AG04450 (cell line): ENCODE data around the gene GNS. TPM values are rescaled to one million over a fixed set of nuclear protein-coding genes. Genes with fewer than 3 reads are reported as not detected.

Experiments
- CTCF ChIA-PET: fragments of 300-600, 350-600 bp; formaldehyde crosslinking; extraction: SDS; loops from one replicate; lab custom pipeline; 2022; ENCODE audit warnings: antibody characterized with exemption, inconsistent platforms; lab: Charles Lee
- POLR2A ChIA-PET: fragments of 350-600 bp; formaldehyde crosslinking; extraction: SDS; loops from one replicate; lab custom pipeline; 2021; ENCODE audit warnings: antibody characterized with exemption, inconsistent platforms; lab: Yijun Ruan, JAX
- DNase-seq: peaks from one replicate; pipeline ENCODE4 v3.0.0-alpha.2; 2011; ENCODE audit warnings: low read depth, low spot score
- H3K27ac ChIP-seq: one replicate; pipeline ENCODE4 v1.5.1; 2012; ENCODE audit warnings: low read depth, low read length, control low read depth
- H3K27me3 ChIP-seq: one replicate; pipeline ENCODE4 v1.6.0; 2012; ENCODE audit warnings: low read length; ENCODE audit not compliant: control insufficient read depth, insufficient read depth
- H3K4me3 ChIP-seq: 2 replicates; pipeline ENCODE4 v1.5.1; 2011; ENCODE audit warnings: mild to moderate bottlenecking, low read depth, low read length, control low read depth
- H3K9me3 ChIP-seq: 2 replicates; pipeline ENCODE4 v1.5.1; 2012; ENCODE audit warnings: low read length; ENCODE audit not compliant: control insufficient read depth, insufficient read depth
- polyA plus RNA-seq: library from polyadenylated mRNA; depleted of rRNA; stranded (reverse); fragments of >200 nt; gene quantifications from 2 replicates; pipeline ENCODE4 v1.2.3, GENCODE V29; 2011
- TF ChIP-seq, protein P1 (sequence below): IDR thresholded peaks from 2 replicates; pipeline ENCODE4 v1.5.1; 2011; ENCODE audit warnings: low read depth, low read length, control low read depth, inconsistent platforms

GNS gene
- polyA plus RNA-seq, 1 experiment = 212 TPM

DNA sequence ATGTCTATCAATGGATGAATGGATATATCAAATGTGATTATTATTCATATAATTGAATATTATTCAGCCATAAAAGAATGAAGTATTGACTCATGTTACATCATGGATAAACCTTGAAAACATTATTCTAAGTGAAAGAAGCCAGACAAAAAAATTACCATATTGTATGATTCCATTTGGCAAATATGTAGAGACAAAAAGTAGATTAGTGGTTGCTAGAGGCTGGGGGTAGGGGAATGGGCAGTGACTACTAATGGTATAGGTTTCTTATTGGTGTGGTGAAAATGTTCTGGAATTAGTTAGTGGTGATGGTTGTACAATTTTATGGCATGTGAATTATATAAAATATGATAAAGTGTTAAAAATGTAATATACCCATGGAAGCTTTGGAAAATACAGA, 31.8 kb upstream of the GNS start:
- DNase-seq = no peak
- ChIA-PET CTCF (interaction anchor here (1.6 to 1.7 kb wide), 2 partner anchors 11 to 316 kb away, joined by 5 read pairs; no protein-coding TSS in a partner anchor), POLR2A (no interaction called here)
- peaks cover 11% of the 10 kb centered on the region for H3K27me3 ChIP-seq
- H3K27ac ChIP-seq = no peak overlapping the region
- no peaks in the 10 kb centered on the region for H3K9me3 ChIP-seq
- TF ChIP-seq, protein P1, sequence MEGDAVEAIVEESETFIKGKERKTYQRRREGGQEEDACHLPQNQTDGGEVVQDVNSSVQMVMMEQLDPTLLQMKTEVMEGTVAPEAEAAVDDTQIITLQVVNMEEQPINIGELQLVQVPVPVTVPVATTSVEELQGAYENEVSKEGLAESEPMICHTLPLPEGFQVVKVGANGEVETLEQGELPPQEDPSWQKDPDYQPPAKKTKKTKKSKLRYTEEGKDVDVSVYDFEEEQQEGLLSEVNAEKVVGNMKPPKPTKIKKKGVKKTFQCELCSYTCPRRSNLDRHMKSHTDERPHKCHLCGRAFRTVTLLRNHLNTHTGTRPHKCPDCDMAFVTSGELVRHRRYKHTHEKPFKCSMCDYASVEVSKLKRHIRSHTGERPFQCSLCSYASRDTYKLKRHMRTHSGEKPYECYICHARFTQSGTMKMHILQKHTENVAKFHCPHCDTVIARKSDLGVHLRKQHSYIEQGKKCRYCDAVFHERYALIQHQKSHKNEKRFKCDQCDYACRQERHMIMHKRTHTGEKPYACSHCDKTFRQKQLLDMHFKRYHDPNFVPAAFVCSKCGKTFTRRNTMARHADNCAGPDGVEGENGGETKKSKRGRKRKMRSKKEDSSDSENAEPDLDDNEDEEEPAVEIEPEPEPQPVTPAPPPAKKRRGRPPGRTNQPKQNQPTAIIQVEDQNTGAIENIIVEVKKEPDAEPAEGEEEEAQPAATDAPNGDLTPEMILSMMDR = no peak
- H3K4me3 ChIP-seq = no peak overlapping the region

DNA sequence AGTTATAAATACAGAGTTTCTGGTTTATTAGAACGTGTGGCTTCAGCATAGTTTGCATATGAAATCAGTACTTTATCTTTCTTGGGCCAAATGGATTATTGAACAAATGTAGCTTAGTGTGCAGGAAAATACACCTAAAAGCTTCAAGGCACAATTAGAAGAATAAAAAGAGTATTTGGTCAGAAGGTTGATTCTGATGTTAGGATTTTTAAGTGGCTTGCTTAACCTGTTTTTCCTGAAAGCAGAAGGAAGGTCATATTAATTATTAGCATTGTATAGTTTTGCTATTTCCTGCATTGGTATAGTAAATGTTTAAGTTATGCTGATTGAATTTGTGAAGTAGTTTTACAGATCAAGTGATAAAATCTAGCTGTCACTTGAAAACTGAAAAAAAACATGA, 31.0 kb upstream of the GNS start:
- H3K27ac ChIP-seq = no peak overlapping the region
- peaks cover 11% of the 10 kb centered on the region for H3K27me3 ChIP-seq
- ChIA-PET POLR2A (no interaction called here), CTCF (interaction anchor here (1.6 to 1.7 kb wide), 2 partner anchors 12 to 316 kb away, joined by 5 read pairs; no protein-coding TSS in a partner anchor)
- no peak overlapping the region for H3K4me3 ChIP-seq
- H3K9me3 ChIP-seq = no peaks in the 10 kb centered on the region
- TF ChIP-seq, protein P1 = no peak
- DNase-seq = no peak

DNA sequence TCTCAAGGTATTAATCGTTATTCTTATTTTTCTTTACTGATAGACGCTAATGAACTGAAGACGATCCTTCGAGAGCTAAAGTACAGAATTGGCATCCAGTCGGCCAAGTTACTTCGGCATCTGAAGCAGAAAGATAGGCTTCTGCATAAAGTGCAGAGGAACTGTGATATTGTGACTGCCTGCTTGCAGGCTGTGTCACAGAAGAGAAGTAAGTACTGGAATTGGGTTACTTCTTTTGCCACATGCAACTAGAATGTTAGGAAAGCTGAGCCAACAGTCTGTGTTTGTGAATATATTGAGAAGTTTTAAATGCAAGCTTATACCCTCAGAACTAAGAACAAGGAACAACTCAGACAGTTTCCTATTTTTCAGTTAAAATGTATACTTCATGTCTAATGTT, 26.6 kb upstream of the GNS start:
- Histone ChIP-seq H3K27me3 (peaks cover 28% of the 10 kb centered on the region), H3K4me3 (no peak overlapping the region), H3K27ac (no peak overlapping the region), H3K9me3 (no peaks in the 10 kb centered on the region; the same call in 1 of the 2 replicates)
- ChIA-PET POLR2A (no interaction called here), CTCF (interaction anchor here (4.3 kb wide), 1 partner anchor 11 kb away, joined by 37 read pairs; no protein-coding TSS in a partner anchor)
- DNase-seq = no peak
- TF ChIP-seq, protein P1 = no peak

DNA sequence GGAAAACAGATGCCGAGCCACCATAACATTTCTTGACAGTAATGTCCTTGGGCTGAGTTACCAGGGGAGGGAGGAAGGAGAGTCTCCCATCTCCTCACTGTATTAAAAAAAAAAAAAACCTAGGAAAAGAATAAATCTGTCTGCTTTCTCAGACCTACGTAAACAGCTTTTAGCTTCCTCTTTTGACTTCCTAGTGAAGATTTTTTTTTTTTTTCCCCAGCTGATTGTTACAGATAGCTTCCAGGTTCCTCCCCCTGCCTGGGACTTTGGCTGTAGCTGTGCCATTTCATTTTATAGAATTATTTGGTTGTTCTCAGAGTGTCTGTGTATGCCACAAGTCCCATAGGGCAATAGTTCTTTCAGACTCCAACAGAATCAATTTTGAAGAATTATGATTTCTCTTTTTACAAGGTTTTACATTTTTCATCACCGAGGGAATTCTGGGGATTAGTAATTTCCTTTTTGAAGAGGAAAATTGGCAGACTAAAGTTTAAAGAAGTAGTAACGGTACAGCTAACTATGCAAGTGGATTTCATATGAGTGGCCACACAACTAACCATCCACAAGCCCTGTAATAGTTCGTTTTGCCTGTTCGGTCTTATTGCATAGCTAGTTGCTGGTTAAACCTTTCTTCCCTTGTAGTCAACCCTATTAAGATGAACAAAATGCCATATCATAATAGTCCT, 23.1 kb upstream of the GNS start:
- TF ChIP-seq, protein P1 = no peak
- ChIA-PET CTCF (interaction anchor here (0.7 to 3.8 kb wide), 4 partner anchors 11 to 19 kb away, joined by 3 to 20 read pairs (median 10); no protein-coding TSS in a partner anchor), POLR2A (no interaction called here)
- H3K4me3 ChIP-seq = no peak overlapping the region
- no peak overlapping the region for H3K27ac ChIP-seq
- peaks cover 3% of the 10 kb centered on the region; the same call in 1 of the 2 replicates for H3K9me3 ChIP-seq
- DNase-seq = no peak
- peaks cover 44% of the 10 kb centered on the region for H3K27me3 ChIP-seq
